Thyroid gland (tissue), 4 donors: ENCODE measurements around the gene KIF25.

Source experiments
- CTCF ChIP-seq, 6 experiments: fragments of 200-600 bp in 3 of 6; fragments of 450-650 bp in 3 of 6; sonication (generic) in 3 of 6; IDR thresholded peaks; one replicate each; pipeline ENCODE4 v1.5.1; 2016 to 2019; ENCODE audit warnings: antibody characterized with exemption in 6 of 6, mild to moderate bottlenecking in 2 of 6, inconsistent platforms in 1 of 6, moderate library complexity in 1 of 6
- POLR2A ChIP-seq, 2 donors: fragments of 450-650 bp; IDR thresholded peaks; one replicate each; pipeline ENCODE4 v1.6.1; 2017; ENCODE audit warnings: antibody characterized with exemption in 2 of 2, mild to moderate bottlenecking in 2 of 2, moderate library complexity in 1 of 2

GRCh38 chr6:167966540-167966905, 30.9 kb upstream of the KIF25 start:
- no peak for TF ChIP-seq CTCF (IDR thresholded peaks at IDR 0.05)
- no peak for TF ChIP-seq POLR2A (IDR thresholded peaks at IDR 0.05)
